Measurements from ENCODE around the gene HTR7. TPM values are rescaled to one million over a fixed set of nuclear protein-coding genes. Genes with fewer than 3 reads are reported as not detected.
A peak's percentile ranks its signal among the peaks of the same experiment; 100 is the strongest.

HTR7 gene
- total and polyA plus RNA-seq, 2 of the 8 experiments (the other 6 are each of a cell fraction or from before 2014, with no cell fraction given) = 22.9 to 24.6 TPM

DNA sequence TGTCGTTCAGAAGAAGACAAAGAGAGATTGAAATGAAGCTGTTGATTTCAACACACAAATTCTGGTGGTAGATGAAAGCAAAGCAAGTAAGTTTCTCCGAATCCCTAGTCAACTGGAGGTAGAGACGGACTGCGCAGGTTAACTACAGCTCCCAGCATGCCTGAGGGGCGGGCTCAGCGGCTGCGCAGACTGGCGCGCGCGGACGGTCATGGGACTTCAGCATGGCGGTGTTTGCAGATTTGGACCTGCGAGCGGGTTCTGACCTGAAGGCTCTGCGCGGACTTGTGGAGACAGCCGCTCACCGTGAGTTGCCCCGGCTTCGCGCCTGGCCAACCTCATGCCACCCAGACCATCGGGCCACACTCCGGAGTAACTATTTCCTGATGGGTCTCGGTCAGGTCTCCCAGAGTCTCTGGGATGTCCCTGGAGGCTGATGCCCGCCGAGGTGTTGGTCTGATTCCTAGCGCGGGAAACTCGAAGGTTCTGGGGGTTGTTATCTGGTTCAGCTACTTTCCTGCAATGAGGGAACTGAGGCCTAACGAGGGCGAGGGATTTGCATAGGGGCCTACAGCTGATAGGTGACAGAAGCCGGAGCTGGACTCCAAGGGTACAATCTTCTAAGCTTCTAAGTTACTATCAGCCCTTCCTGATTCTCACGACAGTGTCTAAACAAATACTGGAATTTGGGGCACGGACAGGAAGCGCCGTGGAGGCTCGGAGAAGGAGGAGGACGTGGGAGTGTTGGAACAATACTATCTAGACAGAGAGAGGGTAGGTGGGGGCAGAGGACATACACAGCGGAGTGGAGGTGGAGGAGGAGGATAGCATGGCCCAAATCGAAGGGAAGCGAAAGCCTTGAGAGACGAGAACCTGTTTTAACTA is 14.2 kb upstream of the HTR7 start, which contains the start of gene RPP30:
TSS of gene RPP30 (plus strand) at position 209 of the 882 bp plus-strand sequence. CDS start at position 222, 13 bp downstream.
- peak within 1 kb of the TSS; percentile 94; the same call in 1 of the 2 replicates for H4K8ac ChIP-seq (ENCODE audit: extremely low read depth, insufficient read depth, low read length)
- 3% methylated on average over 38 of the region's 43 CpGs; no CpG with 5 or more reads in 1 of the 2 experiments for WGBS, 2 experiments (ENCODE audit: extremely low coverage in 1 of 2, insufficient coverage in 1 of 2, insufficient read length in 1 of 2, insufficient replicate concordance in 2 of 2, low coverage in 1 of 2, low lambda C conversion rate in 2 of 2, missing lambda C conversion rate in 1 of 2)
- no peaks in the 10 kb centered on the region for H4K20me1 ChIP-seq (replicated peaks in 1 of 2; ENCODE audit: control insufficient read depth in 1 of 2, insufficient read depth in 2 of 2, low read length in 2 of 2)
- CTCF ChIA-PET (ENCODE audit: partially characterized antibody) = interaction anchor here (0.7 to 3.2 kb wide), 13 partner anchors 9 to 378 kb away, joined by 3 to 20 read pairs (median 3); no protein-coding TSS in a partner anchor
- DNase-seq (ENCODE audit: low read depth in 1 of 2, low spot score in 2 of 2) = peak in 1 of 2 experiments; percentile 88
- peak within 1 kb of the TSS; percentile 80 for H3K27ac ChIP-seq (ENCODE audit: low read depth, low read length)
- H3K27me3 ChIP-seq (replicated peaks in 1 of 4; ENCODE audit: control insufficient read depth in 3 of 4, extremely low read depth in 1 of 4, insufficient read depth in 3 of 4, low read length in 3 of 4) = no peaks in the 10 kb centered on the region
- peak within 1 kb of the TSS; percentile 56; the same call in 1 of the 2 replicates for H2BK12ac ChIP-seq (ENCODE audit: low read depth, low read length)
- peak within 1 kb of the TSS; percentile 0 for H4K91ac ChIP-seq (replicated peaks; ENCODE audit: insufficient read length, low read length)
- H3K9me3 ChIP-seq (ENCODE audit: insufficient read depth in 2 of 2, low read depth in 1 of 2, low read length in 1 of 2) = peaks cover 4 to 10% of the 10 kb centered on the region in 2 experiments; a peak in 2 of 4 replicates
- H3K4ac ChIP-seq (replicated peaks; ENCODE audit: insufficient read length, low read depth, low read length) = peak within 1 kb of the TSS; percentile 41
- H2BK15ac ChIP-seq (ENCODE audit: low read length) = no peak within 1 kb of the TSS
- peaks cover 9 to 30% of the 10 kb centered on the region in 2 experiments for H3K79me2 ChIP-seq (ENCODE audit: control insufficient read depth in 1 of 2, insufficient read depth in 2 of 2, low read length in 2 of 2)
- no peak within 1 kb of the TSS for H3K56ac ChIP-seq (replicated peaks; ENCODE audit: insufficient read length, low read depth, low read length)
- H2BK20ac ChIP-seq (ENCODE audit: low read length) = no peak within 1 kb of the TSS
- H3K18ac ChIP-seq (ENCODE audit: extremely low read depth, low read length) = peak within 1 kb of the TSS; percentile 78; the same call in 1 of the 2 replicates
- no peak within 1 kb of the TSS for H2AK5ac ChIP-seq (ENCODE audit: low read depth, low read length)
- peak within 1 kb of the TSS; percentile 83; the same call in 1 of the 2 replicates for H2BK5ac ChIP-seq (ENCODE audit: low read depth, low read length)
- peak within 1 kb of the TSS; percentile 98 for H2AFZ ChIP-seq (ENCODE audit: low read length)
- H3K79me1 ChIP-seq (ENCODE audit: low read depth, low read length) = no peaks in the 10 kb centered on the region
- peaks cover 0 to 5% (median 2%) of the 10 kb centered on the region in 4 experiments; a peak in 4 of 7 replicates for H3K4me1 ChIP-seq (replicated peaks in 1 of 4; ENCODE audit: control insufficient read depth in 3 of 4, insufficient read depth in 4 of 4, low read length in 3 of 4)
- H3K23me2 ChIP-seq (ENCODE audit: low read depth, low read length) = peaks cover 6% of the 10 kb centered on the region; the same call in 1 of the 2 replicates
- peaks cover 2 to 20% (median 12%) of the 10 kb centered on the region in 4 experiments; a peak in 6 of 8 replicates for H3K36me3 ChIP-seq (ENCODE audit: control insufficient read depth in 2 of 4, insufficient read depth in 4 of 4, low read length in 3 of 4)
- H3K4me3 ChIP-seq (ENCODE audit: extremely low read depth in 1 of 4, insufficient read depth in 2 of 4, low read depth in 3 of 4, low read length in 4 of 4) = peak within 1 kb of the TSS; percentile 90 to 99 (median 96)
- no peak within 1 kb of the TSS for H2BK120ac ChIP-seq (replicated peaks; ENCODE audit: low read depth, low read length)
- H4K5ac ChIP-seq (ENCODE audit: insufficient read length, low read depth, low read length) = no peak within 1 kb of the TSS
- no peak for FAIRE-seq
- no peak within 1 kb of the TSS for H3K23ac ChIP-seq (ENCODE audit: insufficient read length)
- H3K14ac ChIP-seq (ENCODE audit: insufficient read length) = no peak within 1 kb of the TSS
- peak within 1 kb of the TSS; percentile 88 to 95 for H3K4me2 ChIP-seq (ENCODE audit: insufficient read depth in 1 of 2, low read depth in 2 of 2, low read length in 2 of 2)
- POLR2A ChIA-PET (ENCODE audit: partially characterized antibody) = interaction anchor here (0.7 to 2.1 kb wide), 11 partner anchors 8 to 1088 kb away, joined by 3 to 6 read pairs (median 3); partner anchors contain the start of gene HTR7
- peak within 1 kb of the TSS; percentile 94 to 96 (median 95) for H3K9ac ChIP-seq (replicated peaks in 1 of 4; ENCODE audit: extremely low read depth in 1 of 4, low read depth in 3 of 4, low read length in 3 of 4)
- no peak for TF ChIP-seq EZH2 (IDR thresholded peaks at IDR 0.05; ENCODE audit: low read depth, low read length, severe bottlenecking)
- no peak for TF ChIP-seq FOSL1 (IDR thresholded peaks at IDR 0.05; ENCODE audit: insufficient read depth, low read depth, low read length)
- TF ChIP-seq POU5F1 (IDR thresholded peaks at IDR 0.05; ENCODE audit: low read depth, low read length) = no peak
- peak; percentile 7; the same call in 1 of the 2 replicates for TF ChIP-seq GTF2F1 (IDR thresholded peaks at IDR 0.05; ENCODE audit: borderline replicate concordance, low read depth, low read length)
- no peak for TF ChIP-seq CHD1 (IDR thresholded peaks at IDR 0.05; ENCODE audit: low read depth, low read length)
- peak; percentile 79 for TF ChIP-seq TBP (IDR thresholded peaks at IDR 0.05; ENCODE audit: low read depth, low read length)
- TF ChIP-seq JUND (IDR thresholded peaks at IDR 0.05; ENCODE audit: low read length) = no peak
- TF ChIP-seq SIN3A (conservative IDR thresholded peaks at IDR 0.05 in 1 of 2, IDR thresholded peaks at IDR 0.05 in 1 of 2; ENCODE audit: low read depth in 1 of 2, low read length in 2 of 2) = peak; percentile 73 to 74; a peak in 2 of 4 replicates
- TF ChIP-seq JUN (IDR thresholded peaks at IDR 0.05; ENCODE audit: low read depth, low read length) = no peak
- no peak for TF ChIP-seq RXRA (IDR thresholded peaks at IDR 0.05; ENCODE audit: insufficient read depth, low read depth, low read length)
